ENCODE measurements around the gene CISD3.

The CISD3 gene

GRCh38 chr17:38713456-38714075 is 16.6 kb upstream of the CISD3 start:
- H4K20me1 ChIP-seq (ENCODE audit: insufficient read depth, low read length, poor library complexity, severe bottlenecking): peaks cover 20% of the 10 kb centered on the region
- H3K9me3 ChIP-seq (ENCODE audit: insufficient read depth, low read depth, low read length): no peaks in the 10 kb centered on the region
- H3F3A ChIP-seq (ENCODE audit: low read depth): no peaks in the 10 kb centered on the region
- H3K9me2 ChIP-seq (replicated peaks; ENCODE audit: low read depth, low read length): no peaks in the 10 kb centered on the region
- no peak overlapping the region for H2AFZ ChIP-seq (ENCODE audit: low read length)
- no peak for TF ChIP-seq EZH2phosphoT487 (IDR thresholded peaks at IDR 0.05; ENCODE audit: borderline replicate concordance)
- TF ChIP-seq CTCF (conservative IDR thresholded peaks at IDR 0.05; ENCODE audit: low read length): no peak
- H3K36me3 ChIP-seq (ENCODE audit: insufficient read depth, low read length): peaks cover 51% of the 10 kb centered on the region; the same call in 1 of the 2 replicates
- peaks cover 22% of the 10 kb centered on the region; the same call in 1 of the 2 replicates for H3K79me2 ChIP-seq (ENCODE audit: insufficient read depth, low read length)
- H3K4me3 ChIP-seq (ENCODE audit: low read length, poor library complexity, severe bottlenecking): no peak overlapping the region
- H3K4me2 ChIP-seq (ENCODE audit: low read depth, low read length, poor library complexity, severe bottlenecking): no peak overlapping the region
- no peaks in the 10 kb centered on the region for H3K27me3 ChIP-seq (ENCODE audit: insufficient read depth, low read length, poor library complexity, severe bottlenecking)
- H3K9ac ChIP-seq (ENCODE audit: low read depth, low read length, poor library complexity, severe bottlenecking): no peak overlapping the region
- H3K4me1 ChIP-seq (ENCODE audit: insufficient read depth, low read length, poor library complexity, severe bottlenecking): peaks cover 26% of the 10 kb centered on the region

GRCh38 chr17:38715216-38715943 is 14.8 kb upstream of the CISD3 start:
- no peak overlapping the region for H2AFZ ChIP-seq (ENCODE audit: low read length)
- H4K20me1 ChIP-seq (ENCODE audit: insufficient read depth, low read length, poor library complexity, severe bottlenecking): peaks cover 7% of the 10 kb centered on the region
- H3K4me2 ChIP-seq (ENCODE audit: low read depth, low read length, poor library complexity, severe bottlenecking): no peak overlapping the region
- peaks cover 41% of the 10 kb centered on the region; the same call in 1 of the 2 replicates for H3K36me3 ChIP-seq (ENCODE audit: insufficient read depth, low read length)
- no peak for TF ChIP-seq CTCF (conservative IDR thresholded peaks at IDR 0.05; ENCODE audit: low read length)
- no peak for TF ChIP-seq EZH2phosphoT487 (IDR thresholded peaks at IDR 0.05; ENCODE audit: borderline replicate concordance)
- no peaks in the 10 kb centered on the region for H3K9me3 ChIP-seq (ENCODE audit: insufficient read depth, low read depth, low read length)
- no peaks in the 10 kb centered on the region for H3F3A ChIP-seq (ENCODE audit: low read depth)
- H3K27me3 ChIP-seq (ENCODE audit: insufficient read depth, low read length, poor library complexity, severe bottlenecking): no peaks in the 10 kb centered on the region
- H3K4me1 ChIP-seq (ENCODE audit: insufficient read depth, low read length, poor library complexity, severe bottlenecking): peaks cover 19% of the 10 kb centered on the region
- H3K79me2 ChIP-seq (ENCODE audit: insufficient read depth, low read length): peaks cover 6% of the 10 kb centered on the region; the same call in 1 of the 2 replicates
- no peaks in the 10 kb centered on the region for H3K9me2 ChIP-seq (replicated peaks; ENCODE audit: low read depth, low read length)
- H3K4me3 ChIP-seq (ENCODE audit: low read length, poor library complexity, severe bottlenecking): no peak overlapping the region
- no peak overlapping the region for H3K9ac ChIP-seq (ENCODE audit: low read depth, low read length, poor library complexity, severe bottlenecking)

GRCh38 chr17:38716368-38717005 is 13.7 kb upstream of the CISD3 start:
- Histone ChIP-seq H3K36me3 (ENCODE audit: insufficient read depth, low read length) (peaks cover 41% of the 10 kb centered on the region; the same call in 1 of the 2 replicates), H3K4me1 (ENCODE audit: insufficient read depth, low read length, poor library complexity, severe bottlenecking) (peaks cover 8% of the 10 kb centered on the region), H3K4me3 (ENCODE audit: low read length, poor library complexity, severe bottlenecking) (no peak overlapping the region)

More at GRCh38 chr17:38716368-38717005, 13.7 kb upstream of the CISD3 start:
- H3K27me3 ChIP-seq (ENCODE audit: insufficient read depth, low read length, poor library complexity, severe bottlenecking): no peaks in the 10 kb centered on the region
- no peaks in the 10 kb centered on the region for H3K9me3 ChIP-seq (ENCODE audit: insufficient read depth, low read depth, low read length)
- no peak overlapping the region for H2AFZ ChIP-seq (ENCODE audit: low read length)
- no peaks in the 10 kb centered on the region for H3K79me2 ChIP-seq (ENCODE audit: insufficient read depth, low read length)
- no peaks in the 10 kb centered on the region for H4K20me1 ChIP-seq (ENCODE audit: insufficient read depth, low read length, poor library complexity, severe bottlenecking)
- TF ChIP-seq EZH2phosphoT487 (IDR thresholded peaks at IDR 0.05; ENCODE audit: borderline replicate concordance) (no peak), CTCF (conservative IDR thresholded peaks at IDR 0.05; ENCODE audit: low read length) (no peak)
- H3F3A ChIP-seq (ENCODE audit: low read depth): no peaks in the 10 kb centered on the region
- H3K9me2 ChIP-seq (replicated peaks; ENCODE audit: low read depth, low read length): no peaks in the 10 kb centered on the region
- H3K4me2 ChIP-seq (ENCODE audit: low read depth, low read length, poor library complexity, severe bottlenecking): no peak overlapping the region
- H3K9ac ChIP-seq (ENCODE audit: low read depth, low read length, poor library complexity, severe bottlenecking): no peak overlapping the region

Measured in Loucy (cell line).